ENCODE data around the gene PPP1R13B. TPM values are rescaled to one million over a fixed set of nuclear protein-coding genes. Genes with fewer than 3 reads are reported as not detected.

The PPP1R13B gene
- total and polyA plus RNA-seq, 12 donors, result 9.6 to 42.4 (median 22.6) TPM

DNA sequence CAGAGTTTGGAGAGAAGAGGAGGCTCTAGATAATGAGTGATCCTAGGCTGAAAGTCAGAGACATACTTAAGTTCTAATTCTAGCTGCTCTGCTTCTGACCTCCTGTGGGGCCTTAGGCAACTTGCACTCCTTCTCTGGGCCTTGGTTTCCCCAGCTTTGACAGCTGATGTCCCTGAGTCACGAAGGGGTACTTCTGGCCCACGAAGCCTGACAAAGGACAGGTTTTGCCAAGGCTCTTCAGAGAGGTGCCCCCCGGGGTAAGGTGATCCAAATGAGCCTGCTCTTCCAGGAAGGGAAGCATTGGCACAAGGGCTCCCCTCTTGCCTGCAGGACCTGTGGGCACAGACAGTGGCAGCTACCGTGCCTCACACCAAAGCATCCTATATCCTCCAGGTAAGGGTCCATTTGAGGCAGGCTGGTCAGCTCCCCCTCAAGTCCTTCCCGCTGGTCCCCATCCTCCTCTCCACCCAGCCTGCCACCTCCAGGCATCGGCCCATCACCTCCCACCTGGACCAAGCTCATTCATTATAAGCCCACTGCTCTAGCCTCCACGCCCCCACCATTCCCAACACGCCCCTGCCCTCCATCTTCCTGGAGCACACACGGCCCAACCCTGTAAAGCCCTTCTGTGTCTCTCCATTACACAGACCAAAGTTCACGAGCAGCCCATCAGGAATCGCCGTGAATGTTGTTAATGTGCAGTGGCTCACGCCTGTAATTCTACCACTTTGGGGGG lies 1.9 kb upstream of the PPP1R13B start:
- 87 to 95% (median 94%) methylated on average over 10 to 13 of the region's 13 CpGs for WGBS, 4 donors
- no peaks in the 10 kb centered on the region for H3K36me3 ChIP-seq (replicated peaks in 1 of 2)
- no peak overlapping the region for H3K4me3 ChIP-seq
- H3K4me1 ChIP-seq (replicated peaks in 1 of 2), result peaks cover 16 to 28% of the 10 kb centered on the region in 2 donors
- peak overlapping the region in 2 of 5 donors; percentile 86 to 98 for H3K27ac ChIP-seq
- TF ChIP-seq, protein P1, sequence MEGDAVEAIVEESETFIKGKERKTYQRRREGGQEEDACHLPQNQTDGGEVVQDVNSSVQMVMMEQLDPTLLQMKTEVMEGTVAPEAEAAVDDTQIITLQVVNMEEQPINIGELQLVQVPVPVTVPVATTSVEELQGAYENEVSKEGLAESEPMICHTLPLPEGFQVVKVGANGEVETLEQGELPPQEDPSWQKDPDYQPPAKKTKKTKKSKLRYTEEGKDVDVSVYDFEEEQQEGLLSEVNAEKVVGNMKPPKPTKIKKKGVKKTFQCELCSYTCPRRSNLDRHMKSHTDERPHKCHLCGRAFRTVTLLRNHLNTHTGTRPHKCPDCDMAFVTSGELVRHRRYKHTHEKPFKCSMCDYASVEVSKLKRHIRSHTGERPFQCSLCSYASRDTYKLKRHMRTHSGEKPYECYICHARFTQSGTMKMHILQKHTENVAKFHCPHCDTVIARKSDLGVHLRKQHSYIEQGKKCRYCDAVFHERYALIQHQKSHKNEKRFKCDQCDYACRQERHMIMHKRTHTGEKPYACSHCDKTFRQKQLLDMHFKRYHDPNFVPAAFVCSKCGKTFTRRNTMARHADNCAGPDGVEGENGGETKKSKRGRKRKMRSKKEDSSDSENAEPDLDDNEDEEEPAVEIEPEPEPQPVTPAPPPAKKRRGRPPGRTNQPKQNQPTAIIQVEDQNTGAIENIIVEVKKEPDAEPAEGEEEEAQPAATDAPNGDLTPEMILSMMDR (IDR thresholded peaks at IDR 0.05), result no peak
- no peak for TF ChIP-seq POLR2A (IDR thresholded peaks at IDR 0.05)
- DNase-seq, result no peak
- no peaks in the 10 kb centered on the region for H3K27me3 ChIP-seq
- intact Hi-C loops (cut with DNase I), result loop anchor here in 1 of 2 donors (5.0 kb wide), 1 partner anchor 37 kb away; no protein-coding TSS in a partner anchor
- H3K9me3 ChIP-seq (replicated peaks in 1 of 3), result no peaks in the 10 kb centered on the region

DNA sequence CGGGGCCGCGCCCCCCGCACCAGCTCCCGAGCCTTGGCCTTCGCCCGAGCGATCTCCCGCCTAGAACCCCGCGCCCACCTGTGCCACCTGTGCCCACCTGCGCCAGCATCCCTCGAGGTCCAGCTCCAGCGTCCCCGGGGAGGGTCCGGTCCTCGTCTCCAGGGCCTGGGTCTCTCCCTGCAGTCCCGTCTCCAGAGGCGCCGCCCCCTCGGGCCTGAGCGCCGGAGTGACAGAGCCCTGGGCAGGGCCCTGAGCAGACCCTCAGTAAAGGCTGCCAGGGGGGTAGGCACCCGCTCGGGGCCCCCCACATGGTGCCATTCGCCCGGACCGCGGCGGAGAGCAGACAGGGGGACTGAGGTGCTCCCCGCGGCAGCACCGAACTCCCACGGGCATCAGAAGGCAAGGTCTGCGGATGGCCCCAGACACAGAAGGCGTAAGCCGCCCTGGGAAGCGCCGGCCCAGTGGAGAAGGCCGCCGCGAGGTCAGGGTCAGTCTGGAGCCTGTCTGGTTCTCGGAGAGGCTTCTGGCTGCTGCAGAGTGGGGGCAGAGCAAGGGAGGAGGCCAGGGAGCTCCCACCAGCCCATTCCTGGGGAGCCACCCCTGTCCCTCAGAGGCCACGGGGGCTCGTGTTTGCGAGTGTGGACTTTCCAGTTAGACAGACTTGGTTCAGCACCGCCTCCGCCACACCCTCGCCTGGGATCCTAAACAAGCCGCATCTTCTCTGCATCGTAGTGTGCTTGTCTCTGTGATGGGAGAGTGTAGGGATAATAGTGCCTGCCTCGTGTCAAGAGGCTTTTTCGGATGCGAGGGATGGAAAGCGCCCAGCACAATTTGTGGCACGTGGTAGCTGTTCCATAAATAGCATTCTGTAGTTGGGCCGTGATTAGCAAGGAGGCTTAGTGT lies 1.1 kb upstream of the PPP1R13B start:
- Histone ChIP-seq H3K4me3 (peak overlapping the region in 2 of 4 donors; percentile 33 to 99), H3K27ac (peak overlapping the region in 4 of 5 donors; percentile 18 to 98 (median 86)), H3K9me3 (replicated peaks in 1 of 3) (no peaks in the 10 kb centered on the region), H3K36me3 (replicated peaks in 1 of 2) (no peaks in the 10 kb centered on the region), H3K27me3 (no peaks in the 10 kb centered on the region), H3K4me1 (replicated peaks in 1 of 2) (peaks cover 16 to 28% of the 10 kb centered on the region in 2 donors)
- WGBS, 4 donors, result 16 to 56% (median 19%) methylated on average over 14 to 57 of the region's 57 CpGs
- peak; percentile 54 to 77 (median 68) for DNase-seq
- intact Hi-C loops (cut with DNase I), result loop anchor here in 1 of 2 donors (5.0 kb wide), 1 partner anchor 36 kb away; no protein-coding TSS in a partner anchor
- TF ChIP-seq, protein P1 (IDR thresholded peaks at IDR 0.05), result no peak
- no peak for TF ChIP-seq POLR2A (IDR thresholded peaks at IDR 0.05)

DNA sequence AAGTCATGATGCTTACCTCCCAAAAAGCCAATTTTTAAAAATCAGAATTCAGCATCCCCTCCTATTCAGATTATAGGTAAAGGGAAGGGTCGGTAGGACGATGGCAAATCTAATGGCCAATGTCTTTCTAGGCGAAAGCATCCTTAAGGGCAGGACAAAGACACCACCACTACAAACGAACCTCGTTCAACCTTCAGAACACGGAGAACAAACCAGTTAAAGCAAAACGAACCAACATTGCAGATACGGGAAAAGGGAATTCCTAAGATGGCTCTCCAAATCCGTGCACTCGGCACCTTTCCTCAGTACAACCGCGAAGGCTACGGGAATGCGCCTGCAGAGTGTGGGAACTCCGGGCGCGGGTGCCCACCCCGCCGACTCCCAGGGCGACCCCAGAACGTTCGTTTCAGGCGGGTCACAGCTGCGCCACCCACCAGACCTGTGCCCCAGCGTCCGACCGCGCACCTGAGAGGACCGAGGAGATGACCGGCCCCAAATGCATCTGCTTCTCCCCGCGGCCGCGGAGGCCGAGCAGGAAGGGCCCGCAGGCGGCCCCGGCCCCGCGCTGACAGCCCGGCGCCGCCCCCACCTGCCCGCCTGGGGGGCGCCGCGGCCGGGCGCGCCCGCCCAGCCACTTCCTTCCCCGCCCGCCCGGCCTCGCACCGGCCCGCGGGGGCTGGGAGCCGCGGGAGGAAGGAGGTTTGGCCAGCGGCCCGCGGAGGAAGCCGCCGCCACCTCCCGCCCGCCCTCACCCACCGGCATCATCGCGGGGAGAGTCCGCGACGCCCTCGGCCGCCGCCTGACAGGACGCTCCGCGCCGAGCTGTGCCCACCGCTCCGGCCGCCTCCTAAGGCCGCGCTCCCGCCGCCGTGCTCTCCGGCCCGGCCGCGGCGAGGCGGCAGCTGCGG lies 578 bp downstream of the PPP1R13B start:
- no peaks in the 10 kb centered on the region for H3K36me3 ChIP-seq (replicated peaks in 1 of 2)
- H3K4me1 ChIP-seq (replicated peaks in 1 of 2), result peaks cover 16 to 28% of the 10 kb centered on the region in 2 donors
- WGBS, 4 donors, result 1 to 2% (median 1%) methylated on average over 17 to 95 of the region's 95 CpGs
- H3K27ac ChIP-seq, result peak overlapping the region in 2 of 5 donors; percentile 51 to 98
- TF ChIP-seq POLR2A (IDR thresholded peaks at IDR 0.05), result no peak
- TF ChIP-seq, protein P1 (IDR thresholded peaks at IDR 0.05), result no peak
- intact Hi-C loops (cut with DNase I), result loop anchor here in 1 of 2 donors (5.0 kb wide), 1 partner anchor 34 kb away; no protein-coding TSS in a partner anchor
- no peaks in the 10 kb centered on the region for H3K27me3 ChIP-seq
- no peaks in the 10 kb centered on the region for H3K9me3 ChIP-seq (replicated peaks in 1 of 3)
- H3K4me3 ChIP-seq, result peak overlapping the region; percentile 1 to 99 (median 28)
- DNase-seq, result peak in 6 of 7 donors; percentile 46 to 62 (median 50)

Data from adrenal gland (tissue), 12 donors.